Right lobe of liver (tissue), 4 donors: ENCODE measurements around the gene MSH3.

Experiments used
- POLR2A ChIP-seq: fragments of 450-650 bp; IDR thresholded peaks from one replicate; pipeline ENCODE4 v1.6.1; 2017; ENCODE audit warnings: antibody characterized with exemption, mild to moderate bottlenecking
- TF ChIP-seq, protein P1 (sequence below), 4 donors: fragments of 200-600 bp in 3 of 4; fragments of 450-650 bp in 1 of 4; IDR thresholded peaks; one replicate each; pipeline versions ENCODE4 v1.5.1 to v1.8.0; 2016 to 2022; ENCODE audit warnings: antibody characterized with exemption in 4 of 4, mild to moderate bottlenecking in 2 of 4
- donor health status: DM: no; HTN: no; CAD: no.
- donor health status: DM: no; HTN: no; CAD: no.
- donor health status: DM: no; HTN: yes; CAD: no.

- TF ChIP-seq, protein P1, sequence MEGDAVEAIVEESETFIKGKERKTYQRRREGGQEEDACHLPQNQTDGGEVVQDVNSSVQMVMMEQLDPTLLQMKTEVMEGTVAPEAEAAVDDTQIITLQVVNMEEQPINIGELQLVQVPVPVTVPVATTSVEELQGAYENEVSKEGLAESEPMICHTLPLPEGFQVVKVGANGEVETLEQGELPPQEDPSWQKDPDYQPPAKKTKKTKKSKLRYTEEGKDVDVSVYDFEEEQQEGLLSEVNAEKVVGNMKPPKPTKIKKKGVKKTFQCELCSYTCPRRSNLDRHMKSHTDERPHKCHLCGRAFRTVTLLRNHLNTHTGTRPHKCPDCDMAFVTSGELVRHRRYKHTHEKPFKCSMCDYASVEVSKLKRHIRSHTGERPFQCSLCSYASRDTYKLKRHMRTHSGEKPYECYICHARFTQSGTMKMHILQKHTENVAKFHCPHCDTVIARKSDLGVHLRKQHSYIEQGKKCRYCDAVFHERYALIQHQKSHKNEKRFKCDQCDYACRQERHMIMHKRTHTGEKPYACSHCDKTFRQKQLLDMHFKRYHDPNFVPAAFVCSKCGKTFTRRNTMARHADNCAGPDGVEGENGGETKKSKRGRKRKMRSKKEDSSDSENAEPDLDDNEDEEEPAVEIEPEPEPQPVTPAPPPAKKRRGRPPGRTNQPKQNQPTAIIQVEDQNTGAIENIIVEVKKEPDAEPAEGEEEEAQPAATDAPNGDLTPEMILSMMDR (IDR thresholded peaks at IDR 0.05) = no peak
- TF ChIP-seq POLR2A = no peak
Measured at GRCh38 chr5:80863708-80864107, 209.3 kb downstream of the MSH3 start.
